Embryonic facial prominence (tissue), 1 donor: ENCODE data around the gene ZSCAN30.

ENCODE experiments used
- DNase-seq: peaks from one replicate; pipeline ENCODE4 v3.0.0-alpha.2; 2016; ENCODE audit errors: extremely low spot score

Gene ZSCAN30

DNA sequence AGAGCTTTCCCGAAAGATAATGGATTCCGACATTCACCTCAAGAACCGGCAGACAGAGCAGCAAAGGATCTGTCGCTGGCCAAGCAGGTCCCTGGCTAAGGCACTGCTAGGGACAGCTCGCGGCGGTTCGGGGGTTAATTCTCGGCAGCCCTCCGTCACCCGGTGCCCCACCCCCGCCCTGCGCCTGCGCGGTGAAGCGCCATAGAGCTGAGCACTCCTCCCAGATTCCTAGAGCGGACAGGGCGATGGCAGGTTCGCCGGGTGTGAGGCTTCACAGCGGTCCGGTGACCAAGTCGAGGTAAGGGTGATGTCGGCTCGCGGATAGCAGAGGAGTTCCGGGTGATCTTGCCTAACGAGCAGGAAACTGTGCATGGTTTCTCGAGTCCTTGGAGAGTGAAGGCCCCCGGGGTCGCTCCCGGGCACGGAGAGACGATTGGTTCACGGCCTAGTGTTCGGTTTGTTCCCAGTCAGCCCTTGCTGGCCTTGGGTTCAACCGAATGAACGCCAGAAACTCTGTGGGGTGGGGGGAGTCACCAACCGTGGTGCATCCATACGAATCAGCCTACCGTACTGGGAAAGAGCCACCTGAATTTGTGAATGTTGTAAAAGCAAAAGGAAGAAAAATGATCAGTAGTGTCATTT lies at the start of gene ZSCAN30:
ZSCAN30 (minus strand) TSS at position 136 of the 642 bp plus-strand sequence. CDS start 25,877 bp downstream, outside the sequence.
- peak; percentile 92 for DNase-seq

DNA sequence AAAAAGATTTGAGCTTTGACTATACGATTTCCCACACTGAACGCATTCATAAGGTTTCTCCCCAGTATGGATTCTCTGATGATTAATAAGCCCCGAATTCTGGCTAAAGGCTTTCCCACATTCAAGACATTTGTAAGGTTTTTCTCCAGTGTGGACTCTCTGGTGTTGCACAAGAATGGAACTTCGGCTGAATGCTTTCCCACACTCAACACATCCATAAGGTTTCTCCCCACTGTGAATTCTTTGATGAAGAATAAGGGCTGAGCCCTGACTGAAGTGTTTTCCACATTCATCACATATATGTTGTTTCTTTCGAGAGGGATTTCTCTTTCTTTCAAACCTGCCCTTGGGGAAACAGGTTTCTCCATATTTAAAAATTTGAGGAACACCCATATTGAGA lies 47.3 kb upstream of the ZSCAN30 start:
- no peak for DNase-seq

DNA sequence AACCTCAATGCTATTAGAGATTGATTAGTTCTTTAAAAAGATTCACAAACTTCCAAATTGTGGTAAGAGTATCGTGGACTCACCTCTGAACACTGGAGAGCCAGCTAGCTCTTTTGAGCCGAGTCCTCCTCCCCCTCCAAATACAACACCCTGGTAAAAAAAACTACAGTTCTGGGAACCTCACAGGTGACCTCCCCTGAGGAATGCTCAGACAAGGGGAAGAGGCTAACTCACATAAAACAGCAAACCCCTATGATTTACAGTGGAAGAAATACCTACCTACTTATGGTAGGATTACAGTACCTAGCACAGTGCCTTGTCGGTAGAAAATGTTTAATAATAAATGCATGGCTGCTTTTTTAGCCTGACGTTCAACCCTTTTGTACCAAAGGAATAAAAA lies 45.8 kb upstream of the ZSCAN30 start:
- DNase-seq, result no peak

DNA sequence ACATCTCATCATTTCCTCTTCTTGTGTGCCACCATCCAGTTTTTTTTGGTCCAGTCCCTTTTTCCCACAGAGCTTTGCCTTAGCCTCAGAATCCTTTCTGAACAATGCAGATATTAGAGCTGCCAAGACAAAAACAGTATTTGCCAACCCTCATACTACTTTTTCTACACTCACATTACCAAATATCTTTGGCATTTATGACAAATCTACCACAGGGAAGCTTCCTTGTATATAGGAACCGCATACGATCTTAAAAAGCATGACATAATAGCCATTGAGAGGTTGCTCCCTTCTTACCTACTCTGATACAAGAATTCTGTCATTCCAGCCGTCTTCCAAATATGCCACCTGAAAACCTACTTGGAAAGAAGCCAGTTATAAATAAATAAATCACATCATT lies 44.8 kb upstream of the ZSCAN30 start:
- DNase-seq, result no peak

DNA sequence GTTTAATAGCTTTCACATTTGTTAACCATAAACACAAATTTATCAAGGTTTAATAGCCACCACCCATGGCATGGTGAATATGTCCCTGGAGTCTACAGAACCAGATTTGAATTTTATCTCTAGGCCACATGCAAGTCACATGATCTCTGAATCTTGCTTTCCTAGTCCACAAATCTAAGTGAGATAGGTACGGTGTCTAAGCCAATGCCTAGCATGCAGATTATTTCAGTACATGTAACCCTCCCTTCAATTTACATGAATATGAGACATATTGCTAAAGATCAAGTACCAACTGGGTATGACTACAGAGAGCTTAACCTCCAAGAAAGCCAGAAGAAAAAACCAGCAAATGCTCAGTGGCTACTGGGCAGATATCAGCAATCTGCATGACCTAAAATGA lies 44.2 kb upstream of the ZSCAN30 start:
- DNase-seq, result no peak

DNA sequence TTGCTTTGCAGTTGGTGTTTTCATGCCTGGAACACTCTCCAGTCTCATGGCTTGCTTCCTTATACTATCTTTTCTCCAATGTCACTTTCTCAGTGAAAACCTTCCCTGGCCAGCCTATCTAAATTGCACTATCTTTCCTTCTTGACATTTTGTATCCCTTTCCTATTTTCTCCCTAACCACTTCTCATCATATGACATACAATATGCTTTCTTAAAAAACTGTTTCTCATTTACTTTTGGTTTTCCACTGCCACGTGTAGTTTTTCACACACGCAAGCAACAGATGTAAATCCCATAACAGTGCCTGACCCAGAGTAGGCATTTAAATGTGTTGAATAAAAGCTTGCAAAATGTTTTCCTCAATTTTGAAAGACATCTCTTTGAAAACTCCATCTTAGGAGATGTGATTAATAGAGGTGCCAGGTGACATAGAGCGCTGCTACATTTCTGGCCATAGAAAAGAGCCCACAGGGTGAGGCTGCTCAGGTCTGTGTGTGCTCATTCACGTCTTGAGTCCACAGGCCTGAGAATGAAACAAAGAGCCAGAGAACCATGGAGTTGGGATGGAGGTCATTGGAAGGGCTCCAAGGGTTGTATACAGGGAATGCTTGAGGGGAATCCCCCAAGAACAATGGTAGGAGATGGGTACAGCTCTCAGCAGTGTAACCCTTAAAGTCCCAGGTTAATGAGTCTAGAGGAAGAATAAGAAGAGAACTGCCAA lies 41.5 kb upstream of the ZSCAN30 start:
- no peak for DNase-seq

DNA sequence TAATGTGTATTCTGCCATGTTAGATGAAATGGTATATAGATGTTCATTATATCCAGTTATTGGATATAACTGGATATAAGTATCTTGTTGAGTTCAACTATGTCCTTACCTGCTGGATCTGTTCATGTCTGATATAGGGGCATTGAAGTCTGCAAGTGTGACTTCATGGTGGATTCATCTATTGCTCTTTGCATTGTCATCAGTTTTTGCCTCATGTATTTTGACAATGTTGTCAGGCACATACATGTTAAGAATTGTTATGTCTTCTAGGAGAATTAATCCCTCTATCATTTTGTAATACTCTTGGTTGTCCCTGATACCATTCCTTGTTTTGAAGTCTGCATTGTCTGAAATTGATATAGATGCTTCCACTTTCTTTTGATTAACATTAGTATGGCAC lies 38.8 kb upstream of the ZSCAN30 start:
- no peak for DNase-seq

DNA sequence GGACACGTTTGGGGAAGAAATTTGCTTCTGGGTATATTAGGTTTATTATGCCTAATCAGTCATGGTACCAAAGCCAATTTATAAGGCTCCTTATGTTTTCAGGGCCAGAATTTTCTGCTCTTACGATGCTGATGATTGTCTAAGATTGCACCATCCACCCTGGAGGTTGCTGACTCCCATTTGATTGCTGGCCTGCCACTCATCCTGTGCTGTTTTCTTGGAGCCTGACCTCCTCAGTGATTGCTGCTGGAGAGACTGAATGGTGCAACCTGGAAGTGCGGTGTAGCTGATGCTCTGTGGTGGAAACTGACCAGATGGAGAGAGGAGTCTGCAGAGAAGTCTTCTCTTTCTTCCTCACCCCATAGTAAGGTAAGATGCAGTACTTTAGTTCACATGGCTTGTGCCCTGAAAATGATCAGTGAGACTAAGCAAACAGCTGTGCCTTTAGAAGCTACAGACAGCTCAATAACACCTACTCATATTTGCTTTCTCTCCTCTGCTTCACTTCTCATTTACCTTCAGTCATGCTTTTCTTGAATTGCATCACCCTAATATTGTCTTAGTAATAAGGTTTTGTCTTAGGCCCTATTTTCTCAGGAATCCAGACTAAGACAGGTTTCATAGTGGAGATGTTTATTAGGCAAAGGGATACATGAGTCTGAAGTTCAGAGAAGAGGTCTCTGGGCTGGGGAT lies 36.8 kb upstream of the ZSCAN30 start:
- DNase-seq, result no peak

DNA sequence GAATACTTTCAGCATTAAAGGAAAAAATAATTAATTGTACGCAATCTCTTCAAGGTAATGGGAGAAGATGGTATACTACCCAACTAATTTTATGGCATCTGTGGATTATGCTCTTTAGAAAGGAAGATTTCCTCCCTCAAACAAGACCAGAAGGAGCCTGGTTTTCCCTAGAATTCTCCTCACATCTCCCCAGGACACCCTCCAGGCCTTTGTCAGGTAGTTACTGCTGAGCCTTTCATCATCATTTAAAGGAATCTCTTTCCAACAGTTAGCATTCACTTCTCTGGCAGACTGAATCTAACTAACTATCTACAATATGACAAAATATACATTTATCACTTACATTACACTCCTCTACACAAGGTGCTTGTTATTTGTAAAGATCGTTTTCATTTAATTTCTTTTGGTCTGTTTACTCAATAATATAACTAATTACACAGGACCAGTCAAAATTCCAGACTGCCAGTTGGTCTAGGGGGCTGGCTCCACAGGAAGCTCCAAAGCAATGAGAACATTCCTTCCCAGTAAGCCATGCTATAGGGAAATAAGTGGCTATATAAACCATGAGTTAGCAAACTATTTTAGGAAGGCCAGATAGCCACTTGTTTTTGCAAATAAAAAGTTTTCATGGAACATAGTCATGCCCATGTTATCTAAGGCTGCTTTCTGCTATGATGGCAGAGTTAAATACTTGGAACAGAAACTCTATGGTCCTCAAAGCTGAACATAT lies 35.1 kb upstream of the ZSCAN30 start:
- DNase-seq, result no peak

DNA sequence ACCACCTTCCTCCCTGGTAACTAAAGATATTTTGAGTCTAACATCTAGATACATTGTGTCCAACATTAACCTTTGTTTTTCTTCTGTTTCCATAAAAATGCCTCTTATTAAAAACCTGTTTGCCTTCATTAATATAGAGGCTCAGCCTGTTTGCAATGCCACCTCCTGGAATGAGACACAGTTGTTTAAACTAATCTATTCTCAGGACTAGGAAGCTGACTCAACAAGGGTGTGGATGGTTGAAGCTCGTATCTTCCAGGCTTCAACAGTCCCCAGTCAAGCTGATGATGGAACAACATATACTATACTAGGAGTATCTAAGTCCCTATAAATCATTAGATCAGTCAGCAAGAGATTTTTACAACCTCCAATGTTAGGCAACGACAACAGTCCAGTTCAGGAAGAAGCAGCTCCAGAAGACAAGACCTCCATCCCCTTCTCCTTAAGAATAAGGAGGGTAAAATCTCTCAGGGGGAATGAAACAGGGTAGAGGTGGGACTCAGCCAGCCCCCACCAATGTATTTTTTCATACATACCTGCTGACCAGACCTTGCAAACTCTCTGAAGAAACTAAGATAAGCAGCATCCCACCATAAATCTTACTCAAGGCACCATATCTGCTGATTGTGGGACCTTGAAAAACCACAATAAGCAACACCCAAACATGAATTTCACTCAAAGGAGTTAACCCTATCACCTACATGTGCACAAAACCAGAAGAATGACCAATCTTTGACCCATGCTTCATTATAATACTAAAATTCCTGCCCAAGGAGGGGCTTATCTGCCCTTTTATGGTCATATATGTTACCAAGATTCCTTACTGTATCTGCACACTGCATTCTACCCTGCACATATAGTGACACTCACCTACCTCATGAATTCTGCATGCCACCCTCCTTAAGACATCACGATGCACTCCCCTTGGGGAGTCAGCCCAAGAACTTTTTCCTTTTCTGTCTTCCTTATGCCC lies 32.7 kb upstream of the ZSCAN30 start:
- no peak for DNase-seq

DNA sequence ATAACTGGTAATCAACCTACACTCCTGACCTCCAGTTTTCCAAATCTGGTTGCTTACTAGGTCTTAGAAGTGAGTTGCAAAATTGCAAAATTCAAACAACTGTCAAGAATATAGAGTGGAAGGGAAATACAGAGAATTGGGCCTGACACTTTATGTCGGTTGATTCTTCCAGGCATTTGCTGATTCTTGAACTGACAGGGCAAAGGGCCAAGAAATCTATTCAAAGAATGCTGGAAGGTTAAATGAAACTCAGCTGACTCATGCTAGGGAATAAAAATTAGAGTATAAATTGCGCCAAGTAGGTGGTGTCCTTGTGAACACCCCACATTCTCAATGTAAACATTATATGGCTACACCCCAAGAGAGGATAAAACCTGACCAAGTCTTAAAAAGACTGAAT lies 21.5 kb upstream of the ZSCAN30 start:
- DNase-seq, result no peak

DNA sequence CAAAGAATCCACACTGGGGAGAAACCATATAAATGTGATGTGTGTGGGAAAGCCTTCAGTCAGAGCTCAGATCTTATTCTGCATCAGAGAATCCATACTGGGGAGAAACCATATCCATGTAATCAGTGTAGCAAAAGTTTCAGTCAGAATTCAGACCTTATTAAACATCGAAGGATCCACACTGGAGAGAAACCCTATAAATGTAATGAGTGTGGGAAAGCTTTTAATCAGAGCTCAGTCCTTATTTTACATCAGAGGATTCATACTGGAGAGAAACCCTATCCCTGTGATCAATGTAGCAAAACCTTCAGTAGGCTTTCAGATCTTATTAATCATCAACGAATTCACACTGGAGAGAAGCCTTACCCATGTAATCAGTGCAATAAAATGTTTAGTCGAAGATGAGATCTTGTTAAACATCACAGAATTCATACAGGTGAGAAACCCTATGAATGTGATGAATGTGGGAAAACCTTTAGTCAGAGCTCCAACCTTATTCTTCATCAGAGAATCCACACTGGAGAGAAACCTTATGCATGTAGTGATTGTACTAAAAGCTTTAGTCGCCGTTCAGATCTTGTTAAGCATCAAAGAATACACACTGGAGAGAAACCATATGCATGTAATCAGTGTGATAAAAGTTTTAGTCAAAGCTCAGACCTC lies 16.7 kb upstream of the ZSCAN30 start:
- no peak for DNase-seq

DNA sequence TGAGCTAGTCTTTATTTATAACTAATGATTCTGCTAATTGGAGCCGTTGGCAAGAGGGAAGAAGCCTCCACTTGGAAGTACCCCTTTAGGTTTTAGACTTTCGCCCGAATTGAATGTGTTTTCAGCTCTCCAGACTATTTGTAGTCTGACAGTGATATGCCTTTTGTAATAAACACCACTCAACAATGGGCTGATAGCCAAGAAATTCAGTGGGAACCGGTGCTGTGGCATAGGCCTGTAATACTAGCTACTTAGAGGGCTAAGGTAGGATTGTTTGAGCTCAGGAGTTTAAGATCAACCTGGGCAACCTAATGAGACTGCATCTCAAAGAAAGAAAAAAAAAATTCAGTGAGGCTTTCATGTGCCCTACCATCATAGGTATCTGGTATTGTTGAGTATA lies 13.6 kb upstream of the ZSCAN30 start:
- no peak for DNase-seq

DNA sequence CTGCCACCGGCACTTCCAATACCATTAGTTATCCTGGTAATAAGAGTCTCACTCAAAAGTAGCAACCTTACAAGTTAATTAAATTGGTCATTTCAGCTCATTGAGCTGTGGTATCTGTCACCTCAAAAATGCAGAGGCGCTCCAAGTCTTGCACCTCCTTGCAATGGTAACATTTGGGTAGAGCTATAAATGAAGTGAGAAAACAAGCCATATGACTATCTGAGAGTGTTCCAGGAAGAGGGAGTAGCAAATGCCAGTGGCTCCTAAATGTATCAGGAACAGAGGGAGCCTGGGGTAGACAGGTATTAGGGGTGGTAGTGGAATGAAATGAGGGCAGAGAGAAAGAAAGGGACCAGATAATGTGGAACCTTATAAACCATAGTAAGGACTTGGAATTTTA lies 6.0 kb upstream of the ZSCAN30 start:
- no peak for DNase-seq

DNA sequence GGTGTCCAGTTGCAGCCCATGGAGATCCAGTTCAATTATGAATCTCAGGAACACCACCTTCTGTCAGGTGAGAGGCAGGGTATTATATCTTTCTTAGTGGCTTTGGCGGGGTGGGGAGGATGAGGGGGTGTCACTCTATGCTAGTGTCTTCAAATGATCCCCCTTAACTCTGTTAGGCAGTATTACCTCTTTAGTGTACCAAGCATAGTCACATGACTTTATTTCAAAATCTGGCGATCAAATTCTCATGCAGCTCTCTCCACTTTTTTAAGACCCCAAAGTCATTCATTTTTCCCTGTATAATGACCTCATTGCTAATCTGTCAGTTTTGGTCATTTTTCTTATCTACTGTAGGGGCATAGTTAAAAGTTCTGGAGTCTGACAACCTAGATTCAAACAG lies 1.1 kb upstream of the ZSCAN30 start:
- no peak for DNase-seq

DNA sequence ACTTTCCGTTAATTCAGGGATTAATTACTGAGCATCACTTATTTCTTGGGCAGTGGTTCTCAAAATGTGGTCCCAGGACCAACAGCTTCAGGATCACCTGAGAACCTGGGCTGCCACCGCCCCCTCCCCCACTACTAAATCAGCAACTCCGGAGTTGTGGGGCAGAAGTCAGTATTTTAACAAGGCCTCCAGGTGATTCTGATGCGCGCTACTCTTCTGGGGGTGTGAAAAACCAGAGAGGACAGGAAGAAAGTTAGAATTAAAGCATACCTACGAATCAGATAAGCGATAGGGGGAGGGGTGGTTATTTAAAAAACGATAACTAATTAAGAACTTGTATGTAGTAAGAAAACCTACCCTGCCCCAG lies 319 bp downstream of the ZSCAN30 start:
- DNase-seq, result no peak

DNA sequence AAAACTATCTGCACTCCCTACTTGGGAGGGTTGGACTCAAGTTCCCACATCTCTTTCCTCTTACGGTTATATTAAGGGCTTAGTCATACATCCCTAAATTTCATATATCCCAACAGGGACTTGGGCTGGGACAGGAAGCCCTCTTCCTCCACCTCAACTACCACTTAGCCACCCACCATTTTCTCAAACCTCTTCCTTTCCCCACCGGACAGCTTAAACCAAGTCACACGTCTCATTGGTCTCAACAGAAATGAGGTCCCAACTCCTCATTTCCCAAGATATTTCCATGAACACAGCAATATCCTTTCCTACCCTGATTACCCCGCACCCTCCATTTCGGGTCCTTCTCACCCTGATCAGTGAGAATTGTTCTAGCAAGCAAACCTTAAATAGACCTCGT lies 736 bp downstream of the ZSCAN30 start:
- no peak for DNase-seq

DNA sequence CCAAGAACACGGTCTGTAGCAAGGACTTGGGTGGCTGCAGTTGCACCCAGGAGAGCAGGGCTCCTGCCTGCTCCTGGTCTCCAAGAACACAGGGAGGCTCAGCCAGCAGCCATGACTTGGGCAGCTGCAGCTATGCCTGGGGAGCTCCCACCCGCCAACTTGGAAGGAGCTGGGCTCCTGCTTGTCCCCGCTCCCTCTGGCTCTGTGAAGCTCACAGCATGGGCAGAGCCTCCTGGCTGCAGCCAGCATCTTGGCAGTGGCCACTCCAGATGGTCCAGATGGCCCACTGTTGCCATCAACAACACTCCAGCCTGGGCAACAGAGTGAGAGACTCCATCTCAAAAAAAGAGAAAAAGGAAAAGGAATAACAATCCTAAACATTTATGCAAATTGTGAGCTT lies 5.2 kb downstream of the ZSCAN30 start:
- no peak for DNase-seq

DNA sequence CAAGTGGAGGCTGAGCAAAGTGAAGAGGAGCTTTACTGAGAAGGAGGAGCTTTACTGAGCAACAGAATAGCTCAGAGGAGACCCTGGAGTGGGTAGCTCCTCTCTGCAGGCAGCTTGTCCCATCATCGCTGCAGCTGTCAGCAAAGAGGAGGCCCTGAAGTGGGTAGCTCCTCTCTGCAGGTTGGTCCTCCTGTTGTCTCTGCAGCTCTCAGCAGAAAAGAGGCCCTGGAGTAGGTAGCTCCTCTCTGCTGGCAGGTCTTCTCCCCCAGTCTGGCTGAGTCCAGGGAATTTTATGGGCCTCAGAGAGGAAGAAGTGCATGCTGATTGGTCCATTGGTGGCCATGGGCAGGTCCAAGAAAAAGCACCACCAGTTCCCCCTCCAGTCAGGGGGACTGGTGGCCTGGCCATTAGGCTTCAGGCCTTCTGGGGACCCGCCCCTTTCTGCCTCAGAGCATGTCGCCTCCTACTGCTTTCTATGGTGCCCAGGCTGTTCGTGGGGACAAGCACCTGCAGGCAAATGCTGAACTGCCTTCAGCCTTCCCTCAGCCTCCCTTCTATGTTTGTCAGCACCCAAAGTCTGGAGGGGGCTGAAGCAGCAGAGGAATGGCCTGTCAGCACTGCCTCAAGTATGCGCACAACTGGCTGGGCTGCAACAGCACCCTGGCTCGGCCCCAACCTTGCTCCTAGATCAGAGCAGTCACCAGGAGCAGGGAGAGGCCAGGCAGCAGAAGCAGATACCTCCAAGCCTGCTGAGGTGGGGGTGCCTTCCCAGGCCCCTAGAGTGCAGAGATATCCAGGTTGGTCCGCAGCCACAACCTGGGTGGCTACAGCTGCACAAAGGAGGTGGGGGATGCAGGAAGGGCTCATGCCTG lies 5.9 kb downstream of the ZSCAN30 start:
- DNase-seq, result no peak

DNA sequence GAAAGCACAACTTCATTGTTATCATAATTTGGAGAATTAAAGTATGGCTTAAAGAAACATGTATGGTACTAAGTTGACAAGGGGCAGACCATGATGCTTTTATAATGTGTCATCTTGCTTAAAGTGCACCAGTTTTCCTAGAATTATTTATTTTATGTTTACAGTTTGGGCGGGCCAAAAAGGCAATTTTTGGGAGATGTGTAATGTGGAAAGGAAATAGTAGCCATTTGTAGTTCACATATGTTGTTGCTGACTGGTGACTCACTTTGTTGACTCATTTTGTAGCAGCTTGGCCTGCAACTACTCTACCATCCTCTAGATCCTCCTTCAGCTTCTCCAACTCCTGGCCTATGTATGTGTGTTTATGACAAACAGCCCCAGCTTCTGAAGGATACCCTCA lies 7.7 kb downstream of the ZSCAN30 start:
- DNase-seq, result no peak
